Adrenal gland (tissue), 12 donors: ENCODE results near the gene WNT10A. TPM values are rescaled to one million over a fixed set of nuclear protein-coding genes. Genes with fewer than 3 reads are reported as not detected.
A peak's percentile ranks its signal among the peaks of the same experiment; 100 is the strongest.

ENCODE experiments used
- DNase-seq, 7 donors: peaks; one replicate each; pipeline ENCODE4 v3.0.0-alpha.2; 2019 to 2020
- H3K27ac ChIP-seq, 5 donors: fragments of 200-600 bp; sonication (generic) in 4 of 5; 1 replicate in 3 of 5; 2 replicates in 2 of 5; pipeline versions ENCODE4 v1.5.1 to v1.8.0; 2016 to 2020; ENCODE audit warnings: mild to moderate bottlenecking in 1 of 5
- H3K27me3 ChIP-seq: fragments of 200-600 bp; 2 replicates; pipeline ENCODE4 v1.8.0; 2021
- H3K36me3 ChIP-seq, 2 donors: fragments of 200-600 bp; replicated peaks in 1 of 2; 1 replicate in 1 of 2; 2 replicates in 1 of 2; pipeline versions ENCODE4 v1.5.1 to v1.8.0; 2018 to 2022
- H3K4me1 ChIP-seq, 2 donors: fragments of 200-600 bp; replicated peaks in 1 of 2; 1 replicate in 1 of 2; 2 replicates in 1 of 2; pipeline versions ENCODE4 v1.5.1 to v1.8.0; 2018 to 2021
- H3K4me3 ChIP-seq, 4 donors: fragments of 200-600 bp; sonication (generic) in 3 of 4; one replicate each; pipeline ENCODE4 v1.5.1; 2016 to 2018
- H3K9me3 ChIP-seq, 3 donors: fragments of 200-600 bp; sonication (generic) in 1 of 3; replicated peaks in 1 of 3; 1 replicate in 2 of 3; 2 replicates in 1 of 3; pipeline versions ENCODE4 v1.5.1 to v1.8.0; 2016 to 2021
- CTCF ChIP-seq, 6 experiments: fragments of 450-650 bp in 4 of 6; fragments of 200-600 bp in 2 of 6; sonication (generic) in 1 of 6; IDR thresholded peaks; 1 replicate in 5 of 6; 2 replicates in 1 of 6; pipeline versions ENCODE4 v1.5.1 to v1.8.0; 2016 to 2021; ENCODE audit warnings: antibody characterized with exemption in 6 of 6, mild to moderate bottlenecking in 2 of 6, moderate library complexity in 1 of 6
- POLR2A ChIP-seq, 2 donors: fragments of 450-650 bp; IDR thresholded peaks; one replicate each; pipeline ENCODE4 v1.6.1; 2017; ENCODE audit warnings: antibody characterized with exemption in 2 of 2, mild to moderate bottlenecking in 2 of 2, moderate library complexity in 1 of 2
- WGBS, 4 donors: extraction: QIAGEN DNeasy Blood & Tissue Kit in 2 of 4; methylation state at CpG; one replicate each; pipeline versions ENCODE4 v1.1.5 to v1.1.7; 2013 to 2017; 5-methylcytosine and 5-hydroxymethylcytosine counted together
- intact Hi-C, 2 donors: fragments of 100-400 bp; cut with DNase I; formaldehyde crosslinking; loops; one replicate each; pipeline versions ENCODE4 v1.14.1 to v1.15.0; 2022 to 2023
- polyA plus RNA-seq, 3 donors: library from polyadenylated mRNA; stranded (reverse); fragments of 200-250 nt in 2 of 3; fragments of 350-450 nt in 1 of 3; fragmentation: Illumina TruSeq in 1 of 3; extraction: RNeasy Lipid Tissue Mini Kit (QIAGEN cat#74804) in 1 of 3; gene quantifications; one replicate each; pipeline ENCODE4 v1.2.3, GENCODE V29; 2013 to 2014
- total RNA-seq, 9 donors: library from RNA; depleted of rRNA in 4 of 9; stranded (reverse); fragments of >200 nt in 4 of 9; fragments of 120-200 nt in 1 of 9; fragmentation: NEBNext Ultra II Directional in 1 of 9; extraction: Animal tissue kit (Norgen Biotek cat#: 25700) in 1 of 9; gene quantifications; one replicate each; pipeline versions ENCODE4 v1.1.0 to v1.2.4, GENCODE V29; 2013 to 2023
- donor health status: healthy with polysubstance abuse.
- donor health status: Bipolar disorder and iron deficiency.
- donor health status: DM: yes; HTN: yes; CAD: no.
- donor health status: DM: no; HTN: no; CAD: no.
- donor health status: DM: no; HTN: no; CAD: no.
- donor health status: DM: yes; HTN: yes; CAD: no.

The WNT10A gene
- total and polyA plus RNA-seq, 12 donors = 0.07 to 0.43 (median 0.19) TPM; not detected in 8

GRCh38 chr2:218881744-218882460, 1.2 kb downstream of the WNT10A start:
- H3K36me3 ChIP-seq = no peaks in the 10 kb centered on the region
- no peak overlapping the region for H3K27ac ChIP-seq
- H3K9me3 ChIP-seq = no peaks in the 10 kb centered on the region
- H3K4me1 ChIP-seq = peaks cover 12 to 15% of the 10 kb centered on the region in 2 donors
- WGBS, 4 donors = 55 to 83% (median 73%) methylated on average over 10 to 13 of the region's 13 CpGs
- intact Hi-C loops = no loop called here
- H3K4me3 ChIP-seq = no peak overlapping the region
- no peak for DNase-seq
- peaks cover 51% of the 10 kb centered on the region for H3K27me3 ChIP-seq
- TF ChIP-seq POLR2A (IDR thresholded peaks at IDR 0.05) = no peak
- TF ChIP-seq CTCF (IDR thresholded peaks at IDR 0.05) = no peak

GRCh38 chr2:218882461-218882816, 1.8 kb downstream of the WNT10A start:
- peaks cover 46% of the 10 kb centered on the region for H3K27me3 ChIP-seq
- intact Hi-C loops = no loop called here

GRCh38 chr2:218882866-218883366, 2.3 kb downstream of the WNT10A start:
- no peak for DNase-seq
- 76 to 80% (median 78%) methylated on average over 3 to 4 of the region's 4 CpGs for WGBS, 4 donors
- Histone ChIP-seq H3K36me3 (no peaks in the 10 kb centered on the region), H3K9me3 (no peaks in the 10 kb centered on the region), H3K4me1 (peaks cover 12 to 15% of the 10 kb centered on the region in 2 donors), H3K27me3 (peaks cover 41% of the 10 kb centered on the region), H3K4me3 (peak overlapping the region in 1 of 4 donors; percentile 49), H3K27ac (no peak overlapping the region)
- TF ChIP-seq POLR2A (IDR thresholded peaks at IDR 0.05) (no peak), CTCF (IDR thresholded peaks at IDR 0.05) (no peak)
- intact Hi-C loops = no loop called here

More at GRCh38 chr2:218882461-218882816, 1.8 kb downstream of the WNT10A start:
- TF ChIP-seq CTCF (IDR thresholded peaks at IDR 0.05) (no peak), POLR2A (IDR thresholded peaks at IDR 0.05) (no peak)
- WGBS, 4 donors = 85 to 91% (median 90%) methylated on average over 1 of the region's 1 CpG
- DNase-seq = no peak
- no peaks in the 10 kb centered on the region for H3K9me3 ChIP-seq
- peaks cover 12 to 15% of the 10 kb centered on the region in 2 donors for H3K4me1 ChIP-seq
- H3K27ac ChIP-seq = no peak overlapping the region
- no peak overlapping the region for H3K4me3 ChIP-seq
- H3K36me3 ChIP-seq = no peaks in the 10 kb centered on the region

GRCh38 chr2:218883491-218884490, 3.1 kb downstream of the WNT10A start:
- H3K27me3 ChIP-seq = peaks cover 36% of the 10 kb centered on the region
- H3K27ac ChIP-seq = no peak overlapping the region

More at GRCh38 chr2:218883491-218884490, 3.1 kb downstream of the WNT10A start:
- DNase-seq = no peak
- Histone ChIP-seq H3K9me3 (no peaks in the 10 kb centered on the region), H3K36me3 (no peaks in the 10 kb centered on the region), H3K4me1 (peaks cover 12 to 15% of the 10 kb centered on the region in 2 donors), H3K4me3 (peak overlapping the region in 1 of 4 donors; percentile 49)
- 8 to 41% (median 18%) methylated on average over 4 to 89 of the region's 89 CpGs for WGBS, 4 donors
- intact Hi-C loops = no loop called here
- TF ChIP-seq CTCF (IDR thresholded peaks at IDR 0.05) (no peak), POLR2A (IDR thresholded peaks at IDR 0.05) (no peak)
